ENCODE results near the gene ENO1. TPM values are rescaled to one million over a fixed set of nuclear protein-coding genes. Genes with fewer than 3 reads are reported as not detected.
A peak's percentile ranks its signal among the peaks of the same experiment; 100 is the strongest.
"Not testable (repeated sequence)": the region's sequence is repeated elsewhere in the genome, so short reads cannot be mapped to it uniquely, and the experiment has no call there.

The ENO1 gene
- total RNA-seq, 4 donors from 2014 or later: 954 to 1,668 (median 1,315) TPM

- DNase-seq: no peak
Measured at GRCh38 chr1:8822373-8823294, 55.9 kb downstream of the ENO1 start.

GRCh38 chr1:8821084-8821483 lies 57.4 kb downstream of the ENO1 start:
- Histone ChIP-seq H3K4me1 (peaks cover 0 to 49% (median 13%) of the 10 kb centered on the region in 3 donors), H3K36me3 (no peaks in the 10 kb centered on the region), H3K4me3 (no peak overlapping the region), H3K27ac (no peak overlapping the region), H3K27me3 (no peaks in the 10 kb centered on the region), H3K9me3 (no peaks in the 10 kb centered on the region)
- 39 to 58% methylated on average over 2 of the region's 2 CpGs for WGBS, 2 donors
- intact Hi-C loops (cut with DNase I): no loop called here
- TF ChIP-seq POLR2A (IDR thresholded peaks at IDR 0.05) (no peak), CTCF (IDR thresholded peaks at IDR 0.05) (no peak)
- no peak for DNase-seq

More at GRCh38 chr1:8822373-8823294, 55.9 kb downstream of the ENO1 start:
- Histone ChIP-seq H3K36me3 (no peaks in the 10 kb centered on the region), H3K27ac (peak overlapping the region in 3 of 4 donors; percentile 13 to 50 (median 42)), H3K27me3 (no peaks in the 10 kb centered on the region), H3K9me3 (no peaks in the 10 kb centered on the region), H3K4me1 (peaks cover 0 to 40% (median 13%) of the 10 kb centered on the region in 3 donors), H3K4me3 (no peak overlapping the region)
- TF ChIP-seq POLR2A (IDR thresholded peaks at IDR 0.05): no peak
- intact Hi-C loops (cut with DNase I): no loop called here
- WGBS, 2 donors: 42 to 51% methylated on average over 5 to 10 of the region's 10 CpGs

GRCh38 chr1:8818789-8819188 lies 59.7 kb downstream of the ENO1 start:
- intact Hi-C loops (cut with DNase I); H3K9me3 ChIP-seq; DNase-seq; H3K27me3 ChIP-seq; H3K36me3 ChIP-seq: not testable (repeated sequence)
- peak overlapping the region in 3 of 4 donors; percentile 67 to 91 (median 83) for H3K4me3 ChIP-seq
- peak overlapping the region; percentile 96 to 98 (median 98) for H3K27ac ChIP-seq
- WGBS, 2 donors: 69 to 80% methylated on average over 11 to 13 of the region's 13 CpGs
- peaks cover 11 to 66% (median 34%) of the 10 kb centered on the region in 3 donors for H3K4me1 ChIP-seq

- WGBS, 2 donors: 2 to 3% methylated on average over 3 to 4 of the region's 4 CpGs
- no peak for DNase-seq
- no peaks in the 10 kb centered on the region for H3K36me3 ChIP-seq
- peaks cover 11 to 66% (median 36%) of the 10 kb centered on the region in 3 donors for H3K4me1 ChIP-seq
- no peaks in the 10 kb centered on the region for H3K9me3 ChIP-seq
- H3K4me3 ChIP-seq: peak overlapping the region; percentile 62 to 91 (median 75)
- H3K27ac ChIP-seq: peak overlapping the region; percentile 96 to 98 (median 98)
- H3K27me3 ChIP-seq: no peaks in the 10 kb centered on the region
- intact Hi-C loops (cut with DNase I): no loop called here
- TF ChIP-seq CTCF (IDR thresholded peaks at IDR 0.05) (no peak), POLR2A (IDR thresholded peaks at IDR 0.05) (no peak)
Measured at GRCh38 chr1:8818325-8818775, 60.1 kb downstream of the ENO1 start.

- Histone ChIP-seq H3K27me3 (no peaks in the 10 kb centered on the region), H3K4me3 (peak within 1 kb of the TSS; percentile 62 to 91 (median 75)), H3K36me3 (no peaks in the 10 kb centered on the region), H3K9me3 (no peaks in the 10 kb centered on the region), H3K27ac (peak within 1 kb of the TSS; percentile 96 to 98 (median 98)), H3K4me1 (peaks cover 11 to 66% (median 32%) of the 10 kb centered on the region in 3 donors)
- TF ChIP-seq CTCF (IDR thresholded peaks at IDR 0.05) (peak in 3 of 6 experiments; percentile 4 to 21 (median 20)), POLR2A (IDR thresholded peaks at IDR 0.05) (peak in 3 of 4 donors; percentile 64 to 97 (median 94))
- intact Hi-C loops (cut with DNase I): no loop called here
- 0% methylated on average over 6 of the region's 82 CpGs for WGBS, 2 donors
- DNase-seq: peak; percentile 66
Measured at GRCh38 chr1:8817412-8818324, 60.8 kb downstream of the ENO1 start, which contains the start of gene RERE. TSS of gene RERE (minus strand) at chr1:8817640.
